ENCODE measurements around the gene MAST4.
A peak's percentile ranks its signal among the peaks of the same experiment; 100 is the strongest.

MAST4 gene

DNA sequence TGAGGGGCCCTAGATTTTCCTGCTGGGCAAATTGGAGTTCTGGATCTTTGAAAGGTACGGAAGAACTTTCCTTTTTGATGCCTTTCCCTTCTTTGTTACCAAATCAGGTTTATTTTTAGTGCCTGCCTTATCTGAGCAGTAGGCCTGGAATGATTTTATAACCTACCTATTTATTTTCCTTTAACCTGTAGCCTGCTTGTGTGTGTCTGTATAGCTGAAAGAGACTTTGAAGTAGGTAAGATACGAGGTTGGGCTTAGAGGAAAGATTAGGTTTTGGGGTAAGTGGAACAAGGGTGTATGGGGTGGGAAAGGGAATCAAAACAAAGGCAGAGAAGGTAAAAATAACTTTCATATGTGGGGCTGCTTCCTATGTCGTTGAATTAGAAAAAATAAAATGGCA is 389.2 kb downstream of the MAST4 start:
- H3K4me3 ChIP-seq (ENCODE audit: low read length): no peak overlapping the region
- no peak for TF ChIP-seq CTCF (conservative IDR thresholded peaks at IDR 0.05; ENCODE audit: low read length)
- no peak for DNase-seq (ENCODE audit: low read depth)

- H3K4me3 ChIP-seq (ENCODE audit: low read length): no peak overlapping the region
- DNase-seq (ENCODE audit: low read depth): no peak
- no peak for TF ChIP-seq CTCF (conservative IDR thresholded peaks at IDR 0.05; ENCODE audit: low read length)
These were observed 389.8 kb downstream of the MAST4 start for GRCh38 chr5:66986009-66986408.

GRCh38 chr5:66986534-66986933 is 390.3 kb downstream of the MAST4 start:
- H3K4me3 ChIP-seq (ENCODE audit: low read length): no peak overlapping the region
- DNase-seq (ENCODE audit: low read depth): no peak
- no peak for TF ChIP-seq CTCF (conservative IDR thresholded peaks at IDR 0.05; ENCODE audit: low read length)

DNA sequence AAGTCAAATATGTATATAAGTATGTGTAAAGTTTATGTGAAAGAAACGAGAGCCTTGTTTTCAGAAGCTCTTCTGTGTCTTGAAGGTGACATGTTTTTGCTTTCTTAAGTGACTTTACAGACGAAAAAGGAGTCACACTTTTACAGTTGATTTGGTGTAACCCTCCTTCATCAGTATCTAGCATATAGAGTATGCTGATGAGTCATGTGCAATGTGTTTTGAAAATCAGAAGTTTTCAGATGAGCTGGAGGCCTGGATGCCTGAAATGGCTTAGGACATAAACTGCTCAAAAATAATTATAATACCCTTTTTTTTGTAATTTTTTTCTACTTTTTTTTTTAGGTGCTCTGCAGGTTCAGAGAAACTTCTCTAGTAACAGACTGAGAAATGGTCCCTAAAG is 390.9 kb downstream of the MAST4 start:
- no peak for DNase-seq (ENCODE audit: low read depth)
- H3K4me3 ChIP-seq (ENCODE audit: low read length): no peak overlapping the region
- no peak for TF ChIP-seq CTCF (conservative IDR thresholded peaks at IDR 0.05; ENCODE audit: low read length)

GRCh38 chr5:66987540-66987939 is 391.3 kb downstream of the MAST4 start:
- DNase-seq (ENCODE audit: low read depth): no peak
- no peak overlapping the region for H3K4me3 ChIP-seq (ENCODE audit: low read length)
- TF ChIP-seq CTCF (conservative IDR thresholded peaks at IDR 0.05; ENCODE audit: low read length): no peak

- peak; percentile 29 for DNase-seq (ENCODE audit: low read depth)
- TF ChIP-seq CTCF (conservative IDR thresholded peaks at IDR 0.05; ENCODE audit: low read length): peak; percentile 90
- H3K4me3 ChIP-seq (ENCODE audit: low read length): no peak overlapping the region
These were observed 392.0 kb downstream of the MAST4 start for GRCh38 chr5:66987949-66988838.

DNA sequence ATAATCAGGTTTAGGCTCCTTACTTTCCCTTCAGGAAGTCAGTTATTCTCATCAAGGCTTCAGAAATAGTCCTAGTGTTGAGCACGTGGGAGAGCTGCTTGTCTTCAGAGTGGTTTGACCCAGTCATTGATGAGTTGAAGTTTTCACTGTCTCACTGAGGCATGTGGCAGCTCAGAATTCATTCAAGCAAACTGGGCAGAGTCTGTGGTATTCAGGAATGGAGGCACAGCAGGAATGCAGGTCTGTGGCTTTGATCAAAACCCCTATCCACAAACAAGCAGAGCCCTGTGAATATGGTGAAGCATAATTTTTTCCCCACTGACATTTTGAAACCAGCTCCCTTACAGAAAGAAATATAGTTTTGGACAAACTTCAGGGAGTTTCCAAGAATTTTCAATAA is 393.1 kb downstream of the MAST4 start:
- peak; percentile 72 for DNase-seq (ENCODE audit: low read depth)
- no peak for TF ChIP-seq CTCF (conservative IDR thresholded peaks at IDR 0.05; ENCODE audit: low read length)
- H3K4me3 ChIP-seq (ENCODE audit: low read length): no peak overlapping the region
